NB4 (cell line): ENCODE measurements around the gene TMEM59L.

ENCODE experiments used
- CTCF ChIP-seq: IDR thresholded peaks from one replicate; pipeline ENCODE4 v1.5.1; 2012; ENCODE audit warnings: low read depth, low read length
- TF ChIP-seq, protein P1 (sequence below): IDR thresholded peaks from 2 replicates; pipeline ENCODE4 v1.6.1; 2011; ENCODE audit warnings: low read depth, low read length

DNA sequence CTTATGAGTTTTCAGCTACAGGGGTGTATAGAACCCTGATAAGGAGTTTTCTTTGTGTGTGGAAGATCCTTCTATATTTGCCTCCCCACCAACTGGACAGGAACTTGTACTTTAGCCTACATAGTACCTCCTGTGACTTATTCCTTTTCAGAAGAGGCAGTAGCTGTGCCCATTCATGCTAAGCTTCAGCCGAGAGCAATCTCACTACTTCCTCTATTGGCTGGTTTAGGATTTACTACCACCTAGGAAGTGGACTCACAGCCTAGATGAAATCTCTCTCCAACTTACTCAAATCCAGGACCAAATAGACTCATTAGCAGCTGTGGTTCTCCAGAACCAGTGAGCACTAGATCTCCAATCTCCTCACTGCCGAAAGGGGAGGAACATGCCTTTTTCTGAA lies 26.4 kb upstream of the TMEM59L start:
- TF ChIP-seq CTCF, result no peak
- TF ChIP-seq, protein P1, sequence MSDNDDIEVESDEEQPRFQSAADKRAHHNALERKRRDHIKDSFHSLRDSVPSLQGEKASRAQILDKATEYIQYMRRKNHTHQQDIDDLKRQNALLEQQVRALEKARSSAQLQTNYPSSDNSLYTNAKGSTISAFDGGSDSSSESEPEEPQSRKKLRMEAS, result no peak
